ENCODE measurements around the gene CAVIN4. TPM values are rescaled to one million over a fixed set of nuclear protein-coding genes. Genes with fewer than 3 reads are reported as not detected.

CAVIN4 gene
- total RNA-seq, 1 donor from 2014 or later: 7.2 TPM

GRCh38 chr9:100555471-100555870 lies 22.4 kb upstream of the CAVIN4 start:
- Mint-ChIP-seq H3K27me3 (ENCODE audit: low read depth) (no peaks in the 10 kb centered on the region), H3K36me3 (ENCODE audit: low read depth) (peaks cover 14% of the 10 kb centered on the region), H3K27ac (ENCODE audit: unreplicated experiment) (no peak overlapping the region), H3K4me1 (no peaks in the 10 kb centered on the region), H3K9me3 (no peaks in the 10 kb centered on the region), H3K4me3 (no peak overlapping the region)
- no peak for DNase-seq (ENCODE audit: low read depth, low spot score)
- TF ChIP-seq CTCF (conservative IDR thresholded peaks at IDR 0.05): no peak

- Mint-ChIP-seq H3K27ac (ENCODE audit: unreplicated experiment) (no peak overlapping the region), H3K4me1 (no peaks in the 10 kb centered on the region), H3K9me3 (no peaks in the 10 kb centered on the region), H3K4me3 (no peak overlapping the region), H3K27me3 (ENCODE audit: low read depth) (no peaks in the 10 kb centered on the region), H3K36me3 (ENCODE audit: low read depth) (peaks cover 10% of the 10 kb centered on the region)
- TF ChIP-seq CTCF (conservative IDR thresholded peaks at IDR 0.05): no peak
- DNase-seq (ENCODE audit: low read depth, low spot score): no peak
These were observed 20.8 kb upstream of the CAVIN4 start for GRCh38 chr9:100557053-100557452.

- H3K36me3 Mint-ChIP-seq (ENCODE audit: low read depth): peaks cover 13% of the 10 kb centered on the region
- H3K4me1 Mint-ChIP-seq: no peaks in the 10 kb centered on the region
- no peak for DNase-seq (ENCODE audit: low read depth, low spot score)
- H3K27me3 Mint-ChIP-seq (ENCODE audit: low read depth): no peaks in the 10 kb centered on the region
- no peak overlapping the region for H3K27ac Mint-ChIP-seq (ENCODE audit: unreplicated experiment)
- H3K9me3 Mint-ChIP-seq: no peaks in the 10 kb centered on the region
- H3K4me3 Mint-ChIP-seq: no peak overlapping the region
- TF ChIP-seq CTCF (conservative IDR thresholded peaks at IDR 0.05): no peak
These were observed 16.6 kb upstream of the CAVIN4 start for GRCh38 chr9:100561256-100561655.

- peaks cover 2% of the 10 kb centered on the region for H3K9me3 Mint-ChIP-seq
- peaks cover 23% of the 10 kb centered on the region for H3K36me3 Mint-ChIP-seq (ENCODE audit: low read depth)
- no peak for DNase-seq (ENCODE audit: low read depth, low spot score)
- peaks cover 3% of the 10 kb centered on the region for H3K4me1 Mint-ChIP-seq
- H3K27ac Mint-ChIP-seq (ENCODE audit: unreplicated experiment): no peak overlapping the region
- H3K27me3 Mint-ChIP-seq (ENCODE audit: low read depth): no peaks in the 10 kb centered on the region
- H3K4me3 Mint-ChIP-seq: no peak overlapping the region
- TF ChIP-seq CTCF (conservative IDR thresholded peaks at IDR 0.05): no peak
These were observed 10.0 kb upstream of the CAVIN4 start for GRCh38 chr9:100567856-100568255.

- no peak for TF ChIP-seq CTCF (conservative IDR thresholded peaks at IDR 0.05)
- Mint-ChIP-seq H3K27ac (ENCODE audit: unreplicated experiment) (no peak overlapping the region), H3K4me3 (no peak overlapping the region), H3K36me3 (ENCODE audit: low read depth) (peaks cover 27% of the 10 kb centered on the region), H3K9me3 (peaks cover 2% of the 10 kb centered on the region), H3K4me1 (peaks cover 8% of the 10 kb centered on the region), H3K27me3 (ENCODE audit: low read depth) (no peaks in the 10 kb centered on the region)
- DNase-seq (ENCODE audit: low read depth, low spot score): no peak
These were observed 4.1 kb upstream of the CAVIN4 start for GRCh38 chr9:100573655-100574260.

Data from neural crest cell (in vitro differentiated cells).